GM19240 (cell line): ENCODE data around the gene SPG7.

Source experiments
- DNase-seq: peaks from one replicate; pipeline ENCODE4 v3.0.0; 2011; ENCODE audit warnings: low spot score; ENCODE audit not compliant: insufficient read length

The SPG7 gene

GRCh38 chr16:89596957-89597649, 88.9 kb downstream of the SPG7 start:
- DNase-seq = no peak

GRCh38 chr16:89598199-89598598, 90.0 kb downstream of the SPG7 start:
- no peak for DNase-seq

DNA sequence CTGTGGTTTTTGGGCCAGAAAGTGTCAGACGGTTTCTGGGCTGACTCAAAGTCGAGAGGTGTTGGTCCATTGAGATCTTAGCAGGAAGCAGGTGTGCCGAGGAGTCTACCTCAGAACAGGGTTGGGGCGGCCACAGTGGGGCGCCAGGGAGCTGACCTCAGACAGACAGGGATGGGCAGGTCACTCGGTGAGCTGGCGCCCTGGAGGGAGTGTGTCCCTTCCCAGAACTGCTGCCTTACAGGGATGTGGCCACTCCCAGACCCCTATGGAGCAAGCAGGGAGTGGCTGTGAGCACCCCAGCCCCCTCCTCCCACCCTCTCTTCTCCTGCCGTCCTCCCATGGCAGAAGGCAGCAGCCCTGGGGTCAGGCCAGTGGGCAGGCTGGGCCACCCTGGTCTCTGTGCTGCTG, 91.3 kb downstream of the SPG7 start:
- no peak for DNase-seq

- DNase-seq = no peak
These were observed 91.7 kb downstream of the SPG7 start for GRCh38 chr16:89599902-89600301.

- DNase-seq = no peak
These were observed 92.2 kb downstream of the SPG7 start for GRCh38 chr16:89600427-89600826.

DNA sequence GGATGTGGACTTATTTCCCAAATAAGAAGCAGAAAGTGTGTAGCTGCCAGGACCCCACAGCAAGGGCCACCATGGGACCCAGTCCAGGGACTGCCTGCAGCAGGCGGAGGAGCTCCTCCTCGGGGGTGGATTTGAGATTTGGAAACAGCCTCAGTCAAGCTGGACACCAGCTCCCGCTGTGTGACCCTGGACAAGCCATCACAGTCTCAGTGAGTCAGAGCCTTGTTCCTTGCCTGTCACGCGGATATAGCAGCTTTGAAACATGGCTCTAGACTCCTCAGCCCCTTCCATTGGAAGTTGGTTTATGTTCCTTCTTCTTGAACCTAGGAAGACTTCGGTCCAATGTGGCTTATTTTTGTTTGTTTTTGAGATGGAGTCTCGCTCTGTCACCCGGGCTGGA, 92.8 kb downstream of the SPG7 start:
- no peak for DNase-seq

GRCh38 chr16:89601906-89602272, 93.7 kb downstream of the SPG7 start:
- DNase-seq = no peak

- DNase-seq = no peak
These were observed 94.2 kb downstream of the SPG7 start for GRCh38 chr16:89602273-89602951.

DNA sequence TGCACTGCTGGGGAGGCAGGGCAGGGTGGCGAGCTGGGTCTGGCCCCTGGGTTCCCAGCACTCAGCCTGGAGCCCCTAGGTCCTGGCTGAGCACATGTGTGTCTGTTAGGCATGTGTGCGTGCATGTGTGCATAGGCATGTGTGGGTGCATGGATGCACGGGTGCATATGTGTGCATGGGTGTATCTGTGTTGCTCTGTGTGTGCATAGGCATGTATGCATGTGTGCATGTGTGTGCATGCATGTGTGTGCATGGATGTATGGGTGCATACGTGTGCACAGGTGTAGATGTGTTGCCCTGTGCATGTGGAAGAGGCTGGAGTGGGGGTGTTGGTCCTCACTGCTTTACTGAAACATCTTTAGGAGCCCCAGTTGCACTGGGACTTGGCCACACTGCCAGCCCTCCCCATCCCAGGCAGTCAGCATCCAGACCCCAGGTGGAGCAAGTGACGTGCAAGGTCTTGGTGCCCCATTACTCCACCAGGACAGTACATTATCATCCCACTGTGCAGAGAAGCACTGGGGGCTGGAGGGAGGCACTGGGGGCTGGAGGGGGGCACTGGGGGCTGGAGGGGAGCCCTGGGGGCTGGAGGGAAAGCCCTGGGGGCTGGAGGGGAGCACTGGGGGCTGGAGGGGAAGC, 94.9 kb downstream of the SPG7 start:
- DNase-seq = no peak

- no peak for DNase-seq
These were observed 96.6 kb downstream of the SPG7 start for GRCh38 chr16:89604764-89605163.

DNA sequence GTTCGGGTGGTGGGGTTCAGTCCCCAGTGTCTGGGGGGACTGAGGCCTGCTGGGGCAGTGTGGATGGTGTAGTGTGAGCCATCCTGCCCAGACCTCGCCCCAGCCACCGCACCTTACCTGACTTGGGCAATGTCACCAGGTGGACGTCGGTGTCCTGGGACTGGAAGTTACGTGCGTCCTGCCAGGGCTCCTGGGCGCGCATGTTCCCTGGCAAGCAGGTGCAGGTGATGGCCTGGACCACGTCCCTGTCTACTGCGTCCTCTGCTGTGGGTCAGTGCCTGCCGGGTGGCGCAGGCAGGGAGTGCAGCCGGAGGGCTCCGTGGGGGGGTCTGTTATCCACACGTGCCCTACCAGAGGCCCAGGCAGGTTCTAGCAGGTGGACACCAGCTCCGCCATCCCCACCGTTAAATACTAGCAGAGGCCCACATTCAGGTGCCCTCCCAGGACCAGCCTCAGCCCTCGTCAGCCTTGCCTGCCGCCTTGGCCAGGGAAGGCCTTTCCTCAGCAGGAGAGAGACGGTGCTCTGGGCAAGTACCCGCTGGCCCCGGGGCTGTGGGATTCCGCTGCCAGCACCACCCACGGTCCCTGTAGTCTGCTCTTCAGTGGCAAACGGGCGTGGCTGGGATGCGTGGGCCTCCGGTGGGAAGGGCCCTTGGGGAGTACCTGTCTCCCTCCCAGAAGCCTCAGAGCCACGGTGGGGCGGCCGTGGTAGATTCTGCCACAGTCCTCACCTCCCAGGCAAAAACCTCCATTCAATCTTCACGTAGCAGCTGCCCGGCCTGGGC, 97.2 kb downstream of the SPG7 start:
- DNase-seq = no peak

DNA sequence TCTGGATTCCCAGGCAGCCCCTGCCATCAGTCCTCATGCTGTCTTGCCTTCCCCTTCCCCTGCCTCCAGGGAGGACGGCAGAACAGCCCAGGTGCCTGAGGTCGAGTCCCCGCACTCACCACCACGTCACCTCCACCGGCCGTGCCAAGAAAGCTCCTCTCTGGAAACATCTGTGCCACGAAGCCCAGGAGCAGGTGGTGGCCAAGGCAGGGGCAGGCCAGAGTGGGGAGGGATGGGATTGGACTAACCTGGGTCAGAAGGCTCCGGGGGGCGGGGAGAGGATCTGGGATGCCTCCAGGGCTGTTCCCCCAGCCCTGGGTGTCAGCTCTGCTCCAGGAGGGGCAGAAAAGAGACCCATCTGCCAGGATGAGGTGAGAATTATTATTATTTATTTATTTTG, 97.8 kb downstream of the SPG7 start:
- no peak for DNase-seq
